ENCODE measurements around the gene SPACA4. TPM values are rescaled to one million over a fixed set of nuclear protein-coding genes. Genes with fewer than 3 reads are reported as not detected.

The SPACA4 gene
- polyA plus RNA-seq, 1 of the 3 experiments (the other 2 are of a cell fraction) = not detected

GRCh38 chr19:48596237-48596636 lies 10.3 kb upstream of the SPACA4 start:
- Histone ChIP-seq H3K36me3 (replicated peaks in 1 of 2; ENCODE audit: control insufficient read depth in 1 of 2, insufficient read depth in 2 of 2, low read length in 1 of 2) (no peaks in the 10 kb centered on the region), H3K27me3 (ENCODE audit: insufficient read depth) (no peaks in the 10 kb centered on the region; the same call in 1 of the 2 replicates), H3F3A (replicated peaks; ENCODE audit: insufficient read depth) (no peaks in the 10 kb centered on the region), H3K4me2 (no peak overlapping the region), H3K4me3 (ENCODE audit: low read depth in 2 of 2, low read length in 1 of 2) (no peak overlapping the region), H3K27ac (ENCODE audit: low read depth in 2 of 2, low read length in 1 of 2) (no peak overlapping the region), H3K9ac (no peak overlapping the region), H4K20me1 (ENCODE audit: insufficient read depth) (no peaks in the 10 kb centered on the region), H3K9me2 (no peaks in the 10 kb centered on the region), H2AFZ (ENCODE audit: low read depth) (no peak overlapping the region), H3K9me3 (no peaks in the 10 kb centered on the region), H3K79me2 (ENCODE audit: insufficient read depth) (no peaks in the 10 kb centered on the region), H3K4me1 (ENCODE audit: control insufficient read depth in 1 of 2, insufficient read depth in 2 of 2, low read depth in 1 of 2, low read length in 1 of 2) (no peaks in the 10 kb centered on the region)
- POLR2A ChIA-PET = no interaction called here
- CTCF ChIA-PET = no interaction called here
- 81% methylated on average over 4 of the region's 4 CpGs for WGBS (ENCODE audit: low lambda C conversion rate)
- DNase-seq = no peak
- no peak for TF ChIP-seq NRF1 (IDR thresholded peaks at IDR 0.05; ENCODE audit: low read depth, low read length)
- TF ChIP-seq IRF3 (IDR thresholded peaks at IDR 0.05; ENCODE audit: low read depth, low read length) = no peak
- no peak for TF ChIP-seq YY1 (IDR thresholded peaks at IDR 0.05; ENCODE audit: low read depth)

DNA sequence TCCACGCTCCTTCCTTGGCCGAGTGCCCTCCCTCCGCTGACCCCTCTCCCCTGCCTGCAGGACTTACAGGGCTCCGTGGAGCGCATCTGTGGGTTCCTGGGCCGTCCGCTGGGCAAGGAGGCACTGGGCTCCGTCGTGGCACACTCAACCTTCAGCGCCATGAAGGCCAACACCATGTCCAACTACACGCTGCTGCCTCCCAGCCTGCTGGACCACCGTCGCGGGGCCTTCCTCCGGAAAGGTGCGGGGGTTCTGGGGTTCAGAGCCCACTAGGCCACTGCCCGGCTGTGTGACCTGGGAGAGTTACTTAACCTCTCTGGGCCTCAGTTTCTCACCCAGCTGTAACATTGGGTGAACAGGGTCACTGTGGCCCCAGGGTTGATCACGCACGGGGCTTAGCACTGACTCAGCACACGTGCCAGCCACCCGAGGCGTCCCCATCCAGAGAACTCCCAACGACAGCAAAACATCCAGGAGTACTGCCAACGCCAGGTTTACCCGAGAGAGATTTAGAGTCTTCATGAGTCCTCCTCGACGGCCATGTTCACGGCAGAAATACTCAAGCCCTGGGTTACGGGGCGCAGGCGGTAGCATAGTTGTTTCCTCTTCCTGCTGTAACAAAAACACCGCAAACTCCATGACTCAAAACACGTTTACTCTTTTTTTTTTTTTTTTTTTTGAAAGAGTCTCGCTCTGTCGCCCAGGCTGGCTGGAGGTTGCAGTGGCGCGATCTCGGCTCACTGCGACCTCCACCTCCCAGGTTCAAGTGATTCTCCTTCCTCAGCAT lies 9.7 kb upstream of the SPACA4 start:
- TF ChIP-seq CHD2 (IDR thresholded peaks at IDR 0.05; ENCODE audit: low read length, partially characterized antibody) (no peak), SMC3 (IDR thresholded peaks at IDR 0.05; ENCODE audit: low read depth, low read length) (no peak), YY1 (IDR thresholded peaks at IDR 0.05; ENCODE audit: low read depth) (no peak), PBX3 (IDR thresholded peaks at IDR 0.05) (no peak), MAX (IDR thresholded peaks at IDR 0.05; ENCODE audit: low read depth) (no peak), USF1 (IDR thresholded peaks at IDR 0.05; ENCODE audit: borderline replicate concordance, low read depth) (no peak), CTCF (IDR thresholded peaks at IDR 0.05) (no peak), GABPA (IDR thresholded peaks at IDR 0.05; ENCODE audit: low read depth) (no peak), USF2 (IDR thresholded peaks at IDR 0.05; ENCODE audit: borderline replicate concordance, low read depth, low read length) (no peak), MEF2A (IDR thresholded peaks at IDR 0.05; ENCODE audit: borderline replicate concordance, low read depth) (no peak)
- H3K27ac ChIP-seq (ENCODE audit: low read depth in 2 of 2, low read length in 1 of 2) = no peak overlapping the region
- 77% methylated on average over 32 of the region's 39 CpGs for WGBS (ENCODE audit: low lambda C conversion rate)
- no peak overlapping the region for H3K9ac ChIP-seq
- no peaks in the 10 kb centered on the region for H3K4me1 ChIP-seq (ENCODE audit: control insufficient read depth in 1 of 2, insufficient read depth in 2 of 2, low read depth in 1 of 2, low read length in 1 of 2)
- no peaks in the 10 kb centered on the region for H3F3A ChIP-seq (replicated peaks; ENCODE audit: insufficient read depth)
- no peaks in the 10 kb centered on the region for H3K9me2 ChIP-seq
- H4K20me1 ChIP-seq (ENCODE audit: insufficient read depth) = no peaks in the 10 kb centered on the region
- no peak for DNase-seq
- no peak overlapping the region for H3K4me3 ChIP-seq (ENCODE audit: low read depth in 2 of 2, low read length in 1 of 2)
- no peaks in the 10 kb centered on the region for H3K79me2 ChIP-seq (ENCODE audit: insufficient read depth)
- H3K9me3 ChIP-seq = no peaks in the 10 kb centered on the region
- CTCF ChIA-PET = interaction anchor here (1.2 to 1.9 kb wide), 2 partner anchors 8 to 107 kb away, joined by 5 to 8 read pairs; no protein-coding TSS in a partner anchor
- POLR2A ChIA-PET = no interaction called here
- no peak overlapping the region for H2AFZ ChIP-seq (ENCODE audit: low read depth)
- H3K36me3 ChIP-seq (replicated peaks in 1 of 2; ENCODE audit: control insufficient read depth in 1 of 2, insufficient read depth in 2 of 2, low read length in 1 of 2) = no peaks in the 10 kb centered on the region
- H3K27me3 ChIP-seq (ENCODE audit: insufficient read depth) = no peaks in the 10 kb centered on the region; the same call in 1 of the 2 replicates
- H3K4me2 ChIP-seq = no peak overlapping the region

Measured in SK-N-SH (cell line).